ENCODE results near the gene SLC8A3. TPM values are rescaled to one million over a fixed set of nuclear protein-coding genes. Genes with fewer than 3 reads are reported as not detected.

The SLC8A3 gene
- total and polyA plus RNA-seq, 2 donors (not counting 3 experiments of a cell fraction or from before 2014, with no cell fraction given) = not detected

- CTCF ChIA-PET = interaction anchor here (0.6 to 1.2 kb wide), 2 partner anchors 15 to 490 kb away, joined by 3 read pairs; no protein-coding TSS in a partner anchor
- DNase-seq (ENCODE audit: low read depth, low spot score) = no peak
- Histone ChIP-seq H3K4me3 (replicated peaks in 1 of 3; ENCODE audit: insufficient read depth in 1 of 3, low read depth in 1 of 3, low read length in 3 of 3) (no peak overlapping the region), H3K9me3 (replicated peaks; ENCODE audit: control insufficient read depth, insufficient read depth, low read length) (no peaks in the 10 kb centered on the region), H3K4me2 (ENCODE audit: insufficient read depth, low read length) (no peak overlapping the region), H3K36me3 (ENCODE audit: control insufficient read depth in 2 of 2, extremely low read depth in 1 of 2, insufficient read depth in 2 of 2, low read length in 2 of 2) (no peaks in the 10 kb centered on the region), H3K4me1 (ENCODE audit: control insufficient read depth, extremely low read depth, insufficient read depth, low read length) (no peaks in the 10 kb centered on the region), H3K9me1 (replicated peaks; ENCODE audit: control insufficient read depth, extremely low read depth, insufficient read depth, low read length) (no peaks in the 10 kb centered on the region), H3K27me3 (ENCODE audit: control insufficient read depth in 2 of 2, insufficient read depth in 2 of 2, low read length in 2 of 2) (peaks cover 0 to 2% of the 10 kb centered on the region in 2 experiments), H3K9ac (replicated peaks; ENCODE audit: extremely low read depth, insufficient read depth, low read length) (no peak overlapping the region), H4K20me1 (replicated peaks; ENCODE audit: control insufficient read depth, extremely low read depth, insufficient read depth, low read length) (no peaks in the 10 kb centered on the region), H2AFZ (ENCODE audit: low read depth, low read length) (no peak overlapping the region), H3K27ac (ENCODE audit: insufficient read depth, low read depth, low read length) (no peak overlapping the region), H3K79me2 (ENCODE audit: control insufficient read depth, insufficient read depth, low read length) (no peaks in the 10 kb centered on the region)
- FAIRE-seq = no peak
- intact Hi-C loops (cut with micrococcal nuclease) = no loop called here
- POLR2A ChIA-PET = no interaction called here
- no TSS peak for BruUV-seq (replicated peaks)
- dilution Hi-C loops (cut with MboI; ENCODE audit: extremely low pct_ligation_motif_present, low sequenced_read_pairs) = no loop called here
- no peak for TF ChIP-seq EZH2 (IDR thresholded peaks at IDR 0.05; ENCODE audit: borderline replicate concordance, low read depth, low read length, severe bottlenecking)
Observed at GRCh38 chr14:70203686-70204085, 14.9 kb upstream of the SLC8A3 start.

GRCh38 chr14:70201994-70202393 is 13.2 kb upstream of the SLC8A3 start:
- no peak for DNase-seq (ENCODE audit: low read depth, low spot score)
- Histone ChIP-seq H3K27ac (ENCODE audit: insufficient read depth, low read depth, low read length) (no peak overlapping the region), H3K27me3 (ENCODE audit: control insufficient read depth in 2 of 2, insufficient read depth in 2 of 2, low read length in 2 of 2) (peaks cover 0 to 2% of the 10 kb centered on the region in 2 experiments), H3K4me2 (ENCODE audit: insufficient read depth, low read length) (no peak overlapping the region), H3K79me2 (ENCODE audit: control insufficient read depth, insufficient read depth, low read length) (no peaks in the 10 kb centered on the region), H2AFZ (ENCODE audit: low read depth, low read length) (no peak overlapping the region), H3K4me1 (ENCODE audit: control insufficient read depth, extremely low read depth, insufficient read depth, low read length) (no peaks in the 10 kb centered on the region), H3K36me3 (ENCODE audit: control insufficient read depth in 2 of 2, extremely low read depth in 1 of 2, insufficient read depth in 2 of 2, low read length in 2 of 2) (no peaks in the 10 kb centered on the region), H3K9me3 (replicated peaks; ENCODE audit: control insufficient read depth, insufficient read depth, low read length) (no peaks in the 10 kb centered on the region), H3K9ac (replicated peaks; ENCODE audit: extremely low read depth, insufficient read depth, low read length) (no peak overlapping the region), H3K9me1 (replicated peaks; ENCODE audit: control insufficient read depth, extremely low read depth, insufficient read depth, low read length) (no peaks in the 10 kb centered on the region), H3K4me3 (replicated peaks in 1 of 3; ENCODE audit: insufficient read depth in 1 of 3, low read depth in 1 of 3, low read length in 3 of 3) (no peak overlapping the region), H4K20me1 (replicated peaks; ENCODE audit: control insufficient read depth, extremely low read depth, insufficient read depth, low read length) (no peaks in the 10 kb centered on the region)
- dilution Hi-C loops (cut with MboI; ENCODE audit: extremely low pct_ligation_motif_present, low sequenced_read_pairs) (no loop called here), intact Hi-C loops (cut with micrococcal nuclease) (no loop called here)
- CTCF ChIA-PET = no interaction called here
- POLR2A ChIA-PET = no interaction called here
- no peak for FAIRE-seq
- no TSS peak for BruUV-seq (replicated peaks)
- TF ChIP-seq MAX (IDR thresholded peaks at IDR 0.05; ENCODE audit: insufficient read depth, insufficient read length) (no peak), POLR2A (IDR thresholded peaks at IDR 0.05; ENCODE audit: low read depth, low read length) (no peak), MYC (IDR thresholded peaks at IDR 0.05; ENCODE audit: low read depth, low read length) (no peak), JUN (IDR thresholded peaks at IDR 0.05; ENCODE audit: borderline replicate concordance, insufficient read depth, insufficient read length, low read depth) (no peak), CTCF (IDR thresholded peaks at IDR 0.05; ENCODE audit: extremely low read depth in 1 of 2, insufficient read depth in 1 of 2, low read depth in 1 of 2, low read length in 2 of 2) (no peak), POLR2AphosphoS5 (IDR thresholded peaks at IDR 0.05; ENCODE audit: insufficient read depth, low read depth, low read length) (no peak), FOS (IDR thresholded peaks at IDR 0.05; ENCODE audit: borderline replicate concordance, insufficient read depth, low read length) (no peak), GATA2 (IDR thresholded peaks at IDR 0.05; ENCODE audit: insufficient read depth, insufficient read length, low read depth, low read length) (no peak), EZH2 (IDR thresholded peaks at IDR 0.05; ENCODE audit: borderline replicate concordance, low read depth, low read length, severe bottlenecking) (no peak)

Data from endothelial cell of umbilical vein (primary cell).